GM10248 (cell line): ENCODE results near the gene ABCA4.

Experiments
- CTCF ChIA-PET: fragments of 300-600 bp; sonication (Branson Sonifier 250); formaldehyde crosslinking; extraction: SDS; loops from one replicate; lab custom pipeline; 2021; ENCODE audit warnings: antibody characterized with exemption; lab: Yijun Ruan, JAX
- POLR2A ChIA-PET: fragments of 350-650 bp; sonication (Branson Sonifier 250); formaldehyde crosslinking; extraction: SDS; loops from one replicate; lab custom pipeline; 2020; ENCODE audit warnings: antibody characterized with exemption; lab: Yijun Ruan, JAX
- DNase-seq: peaks from one replicate; pipeline ENCODE4 v3.0.0; 2012; ENCODE audit errors: extremely low spot score
- TF ChIP-seq, protein P1 (sequence below): IDR thresholded peaks from 2 replicates; pipeline ENCODE4 v1.5.1; 2012; ENCODE audit warnings: mild to moderate bottlenecking, low read depth; ENCODE audit errors: extremely low read depth, missing control alignments, control extremely low read depth

ABCA4 gene

DNA sequence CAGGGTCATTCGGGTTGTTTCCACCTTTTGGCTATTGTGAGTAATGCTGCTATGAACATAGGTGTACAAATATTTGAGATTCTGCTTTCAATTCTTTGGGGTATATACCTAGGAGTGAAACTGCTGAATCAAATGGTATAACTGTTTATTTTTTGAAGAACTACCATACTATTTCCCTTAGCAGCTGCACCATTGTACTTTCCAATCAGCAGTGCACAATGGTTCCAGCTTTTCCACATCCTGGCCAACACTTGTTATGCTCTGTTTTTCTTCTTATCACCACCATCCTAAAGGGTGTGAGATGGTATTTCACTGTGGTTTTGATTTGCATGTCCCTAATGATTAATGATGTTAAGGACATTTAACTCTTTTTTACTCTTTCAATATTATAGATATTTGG lies 3.6 kb upstream of the ABCA4 start:
- ChIA-PET CTCF (interaction anchor here (0.9 to 1.2 kb wide), 2 partner anchors 17 to 49 kb away, joined by 3 read pairs; no protein-coding TSS in a partner anchor), POLR2A (no interaction called here)
- TF ChIP-seq, protein P1, sequence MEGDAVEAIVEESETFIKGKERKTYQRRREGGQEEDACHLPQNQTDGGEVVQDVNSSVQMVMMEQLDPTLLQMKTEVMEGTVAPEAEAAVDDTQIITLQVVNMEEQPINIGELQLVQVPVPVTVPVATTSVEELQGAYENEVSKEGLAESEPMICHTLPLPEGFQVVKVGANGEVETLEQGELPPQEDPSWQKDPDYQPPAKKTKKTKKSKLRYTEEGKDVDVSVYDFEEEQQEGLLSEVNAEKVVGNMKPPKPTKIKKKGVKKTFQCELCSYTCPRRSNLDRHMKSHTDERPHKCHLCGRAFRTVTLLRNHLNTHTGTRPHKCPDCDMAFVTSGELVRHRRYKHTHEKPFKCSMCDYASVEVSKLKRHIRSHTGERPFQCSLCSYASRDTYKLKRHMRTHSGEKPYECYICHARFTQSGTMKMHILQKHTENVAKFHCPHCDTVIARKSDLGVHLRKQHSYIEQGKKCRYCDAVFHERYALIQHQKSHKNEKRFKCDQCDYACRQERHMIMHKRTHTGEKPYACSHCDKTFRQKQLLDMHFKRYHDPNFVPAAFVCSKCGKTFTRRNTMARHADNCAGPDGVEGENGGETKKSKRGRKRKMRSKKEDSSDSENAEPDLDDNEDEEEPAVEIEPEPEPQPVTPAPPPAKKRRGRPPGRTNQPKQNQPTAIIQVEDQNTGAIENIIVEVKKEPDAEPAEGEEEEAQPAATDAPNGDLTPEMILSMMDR, result no peak
- no peak for DNase-seq

DNA sequence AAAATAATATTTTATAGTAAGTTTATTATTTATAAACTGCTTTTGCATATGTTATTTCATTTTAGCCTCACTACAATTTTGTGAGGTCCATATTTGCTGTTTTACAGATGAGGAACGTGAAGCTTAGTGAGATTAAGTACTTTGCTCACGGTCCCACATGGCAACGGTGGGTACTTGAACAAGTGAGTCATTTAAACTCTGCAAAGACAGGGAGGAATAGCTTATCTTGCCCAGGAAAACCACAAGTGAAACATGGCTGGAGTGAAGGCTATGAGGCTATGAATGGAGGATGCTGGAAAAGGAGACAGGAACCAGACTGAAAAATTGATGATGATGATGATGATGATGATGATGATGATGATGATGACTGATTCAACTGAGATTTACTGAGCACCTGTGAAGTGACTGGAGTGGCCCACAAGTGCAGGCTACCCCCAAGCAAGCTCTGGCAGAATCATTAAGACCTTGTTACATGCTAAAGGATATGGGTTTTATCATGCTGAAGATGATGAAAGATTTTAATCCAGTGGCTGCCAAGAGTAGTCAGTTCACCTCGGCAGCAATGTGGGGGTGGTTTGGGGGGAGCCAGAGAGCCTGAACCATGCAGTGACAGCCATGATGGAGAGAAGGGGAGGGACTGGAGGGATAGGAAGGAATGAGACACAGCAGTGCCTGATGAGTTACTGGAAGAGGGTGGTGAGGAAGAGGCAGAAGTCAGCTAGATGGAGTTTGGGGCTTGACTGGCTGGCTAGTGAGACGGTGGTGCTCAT lies 1.4 kb upstream of the ABCA4 start:
- POLR2A ChIA-PET, result interaction anchor here (0.7 kb wide), 1 partner anchor 323 kb away, joined by 4 read pairs; no protein-coding TSS in a partner anchor
- TF ChIP-seq, protein P1, result no peak
- CTCF ChIA-PET, result interaction anchor here (0.8 to 1.6 kb wide), 3 partner anchors 10 to 176 kb away, joined by 3 to 5 read pairs (median 3); no protein-coding TSS in a partner anchor
- DNase-seq, result no peak

DNA sequence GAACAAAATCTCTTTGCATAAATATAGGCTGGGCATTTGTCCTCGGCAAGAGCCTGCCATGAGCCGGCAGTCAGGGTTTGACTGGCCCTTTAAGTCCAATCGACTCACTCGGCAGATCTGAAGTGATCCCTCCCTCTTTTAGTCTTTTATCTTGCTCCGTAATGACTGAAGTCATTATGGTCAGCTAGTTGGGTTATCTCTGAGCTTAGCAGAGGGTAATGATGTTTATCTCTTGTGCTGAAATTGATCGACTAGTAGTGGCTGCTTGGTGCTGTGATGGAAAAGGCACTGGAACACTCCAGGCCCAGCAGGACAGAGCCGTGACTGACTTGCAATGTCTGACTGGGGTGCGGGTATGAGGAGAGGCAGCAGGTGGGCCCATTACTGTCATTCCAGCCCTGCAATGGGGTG lies 468 bp upstream of the ABCA4 start:
- DNase-seq, result no peak
- CTCF ChIA-PET, result no interaction called here
- TF ChIP-seq, protein P1, result no peak
- POLR2A ChIA-PET, result no interaction called here

DNA sequence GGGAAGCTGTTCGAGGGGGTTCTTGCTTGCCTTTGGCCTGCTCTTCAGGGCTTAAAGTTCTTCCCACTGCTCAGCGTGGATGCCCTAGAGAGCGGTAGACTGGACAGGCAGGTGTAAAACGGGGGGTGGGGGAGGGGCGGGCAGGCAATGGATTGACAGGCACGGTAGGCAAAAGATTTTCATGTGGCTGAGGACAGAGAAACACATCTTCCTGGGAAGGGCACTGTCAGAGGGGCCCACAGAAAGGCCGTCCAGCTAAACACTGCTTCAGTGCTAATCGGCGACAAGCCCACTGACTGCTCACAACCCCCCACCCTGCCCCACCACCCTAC lies 412 bp downstream of the ABCA4 start:
- no peak for DNase-seq
- POLR2A ChIA-PET, result no interaction called here
- CTCF ChIA-PET, result interaction anchor here (2.0 kb wide), 1 partner anchor 20 kb away, joined by 5 read pairs; no protein-coding TSS in a partner anchor
- TF ChIP-seq, protein P1, result no peak

DNA sequence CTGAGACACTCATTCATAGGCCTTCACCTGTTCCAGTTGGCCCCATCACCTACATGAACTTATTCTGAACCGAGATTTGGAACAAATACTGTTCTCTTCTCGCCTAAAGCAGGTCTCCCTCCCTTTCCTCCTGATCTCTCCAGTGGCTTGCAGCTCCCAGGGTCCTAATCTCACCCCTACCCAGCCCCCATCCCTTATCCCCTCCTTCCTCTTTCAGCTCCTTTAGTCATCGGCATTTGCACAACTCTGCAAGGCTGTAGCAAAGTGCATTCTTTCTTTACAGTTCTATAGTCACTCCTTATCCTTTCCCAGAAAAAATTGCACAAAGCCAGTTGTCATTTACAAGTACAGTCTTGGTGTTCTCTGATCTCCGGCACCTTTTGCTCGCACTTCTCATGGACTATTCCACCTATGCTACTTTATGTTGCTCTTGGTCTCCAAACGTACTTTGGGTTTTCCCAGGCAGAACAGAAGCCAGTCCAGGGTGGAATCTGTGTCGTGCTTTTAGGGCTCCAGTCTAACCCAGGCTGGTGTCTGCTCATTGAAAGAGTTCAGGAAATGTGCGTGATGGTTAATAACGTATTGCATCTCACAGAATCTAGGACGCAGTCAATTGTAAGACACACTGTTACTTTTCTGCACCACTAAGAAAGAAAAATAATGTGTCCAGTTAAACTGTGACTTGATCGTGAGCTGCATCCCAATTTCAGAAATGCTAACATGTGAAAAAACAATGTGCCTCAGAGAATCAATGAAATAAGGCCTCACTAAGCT lies 965 bp downstream of the ABCA4 start:
- ChIA-PET POLR2A (no interaction called here), CTCF (interaction anchor here (0.6 to 2.0 kb wide), 2 partner anchors 10 to 21 kb away, joined by 3 to 5 read pairs; no protein-coding TSS in a partner anchor)
- TF ChIP-seq, protein P1, result no peak
- no peak for DNase-seq

DNA sequence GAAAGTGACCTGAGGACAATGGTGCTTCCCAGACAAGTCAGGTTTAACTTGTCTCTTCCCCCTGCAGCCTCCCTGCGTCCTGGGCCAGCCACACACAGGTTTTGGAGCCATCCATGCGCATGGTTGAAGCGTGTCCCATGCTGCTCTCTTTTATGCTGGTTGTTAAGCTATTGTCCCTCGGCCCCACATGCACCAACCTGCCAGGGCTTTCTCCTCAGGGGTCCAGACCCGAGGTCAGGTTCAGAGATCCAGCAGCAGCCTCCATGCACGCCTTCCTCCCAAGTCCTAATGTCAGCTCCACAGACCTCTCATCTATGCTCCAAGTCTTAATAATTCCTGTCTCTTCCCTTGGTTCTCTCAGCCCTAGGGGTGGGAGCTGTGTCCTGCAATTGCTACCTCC lies 1.6 kb downstream of the ABCA4 start:
- CTCF ChIA-PET, result interaction anchor here (0.6 to 2.0 kb wide), 2 partner anchors 10 to 22 kb away, joined by 3 to 5 read pairs; no protein-coding TSS in a partner anchor
- POLR2A ChIA-PET, result no interaction called here
- TF ChIP-seq, protein P1, result no peak
- no peak for DNase-seq
